GM19193 (cell line): ENCODE data around the gene RYR1.

ENCODE experiments used
- POLR2A ChIP-seq: IDR thresholded peaks from 4 replicates; pipeline ENCODE4 v1.6.1; 2011; ENCODE audit not compliant: insufficient read depth, insufficient read length; ENCODE audit errors: extremely low read depth

Gene RYR1

GRCh38 chr19:38506723-38507550 is 73.4 kb downstream of the RYR1 start:
- no peak for TF ChIP-seq POLR2A

- TF ChIP-seq POLR2A: no peak
Observed at GRCh38 chr19:38507551-38508127, 74.1 kb downstream of the RYR1 start.

- TF ChIP-seq POLR2A: no peak
Observed at GRCh38 chr19:38508507-38508906, 75.0 kb downstream of the RYR1 start.

DNA sequence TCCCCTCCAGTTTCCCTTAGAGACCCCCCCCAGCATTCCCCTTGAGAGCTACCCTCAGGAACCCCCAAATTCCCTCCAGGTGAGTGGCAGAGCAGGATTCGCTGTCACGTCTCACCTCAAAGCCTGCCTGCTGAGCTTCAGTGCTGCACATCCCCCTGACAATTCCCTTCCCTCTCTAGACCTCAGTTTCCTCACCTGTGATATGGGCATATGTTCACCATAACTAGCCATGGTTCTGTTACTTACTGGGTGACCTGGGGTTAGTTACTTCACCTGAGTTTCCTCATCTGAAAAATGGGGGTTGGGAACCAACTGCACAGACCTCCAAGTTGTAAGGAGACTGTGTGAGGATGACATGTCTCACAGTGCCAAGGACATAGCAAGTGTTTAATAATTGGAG is 75.5 kb downstream of the RYR1 start:
- no peak for TF ChIP-seq POLR2A

GRCh38 chr19:38511074-38511708 is 77.7 kb downstream of the RYR1 start:
- TF ChIP-seq POLR2A: no peak

- TF ChIP-seq POLR2A: no peak
Observed at GRCh38 chr19:38512277-38512676, 78.8 kb downstream of the RYR1 start.

DNA sequence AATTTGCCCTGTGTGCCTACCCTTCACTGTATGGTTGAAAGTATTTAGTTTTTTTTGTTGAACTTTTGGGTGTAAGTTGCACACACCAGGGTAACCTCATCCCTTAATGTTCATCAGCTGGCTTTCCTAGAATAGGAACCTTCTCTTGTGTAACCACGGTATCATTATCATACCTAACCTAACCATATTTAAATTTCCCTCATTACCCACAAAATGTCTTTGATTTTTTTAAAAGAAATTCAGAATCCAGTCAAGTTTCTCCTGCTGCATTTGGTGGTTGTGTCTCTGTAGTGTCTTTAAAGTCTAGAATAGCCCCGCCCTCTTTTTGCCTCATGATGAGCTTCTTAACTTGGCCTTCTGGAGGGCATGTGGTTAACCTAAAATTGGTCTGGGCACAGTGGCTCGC is 80.3 kb downstream of the RYR1 start:
- TF ChIP-seq POLR2A: no peak

GRCh38 chr19:38514812-38515633 is 81.5 kb downstream of the RYR1 start:
- no peak for TF ChIP-seq POLR2A

DNA sequence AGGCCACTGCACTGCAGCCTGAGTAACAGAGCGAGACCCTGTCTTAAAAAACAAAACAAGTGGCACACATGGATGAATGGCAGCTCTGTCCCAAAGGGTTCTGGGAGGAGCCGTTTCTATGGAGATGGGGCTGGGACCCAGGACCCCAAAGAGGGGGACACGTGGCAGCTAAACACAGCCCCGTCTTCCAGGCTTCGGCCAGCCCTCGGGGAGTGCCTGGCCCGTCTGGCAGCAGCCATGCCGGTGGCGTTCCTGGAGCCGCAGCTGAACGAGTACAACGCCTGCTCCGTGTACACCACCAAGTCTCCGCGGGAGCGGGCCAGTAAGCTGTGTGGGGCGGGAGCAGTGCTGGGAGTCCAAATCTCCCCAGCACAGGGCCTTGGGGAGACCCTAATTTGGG is 82.4 kb downstream of the RYR1 start:
- no peak for TF ChIP-seq POLR2A

- TF ChIP-seq POLR2A: no peak
Observed at GRCh38 chr19:38516802-38517201, 83.3 kb downstream of the RYR1 start.

- no peak for TF ChIP-seq POLR2A
Observed at GRCh38 chr19:38517321-38517720, 83.8 kb downstream of the RYR1 start.

DNA sequence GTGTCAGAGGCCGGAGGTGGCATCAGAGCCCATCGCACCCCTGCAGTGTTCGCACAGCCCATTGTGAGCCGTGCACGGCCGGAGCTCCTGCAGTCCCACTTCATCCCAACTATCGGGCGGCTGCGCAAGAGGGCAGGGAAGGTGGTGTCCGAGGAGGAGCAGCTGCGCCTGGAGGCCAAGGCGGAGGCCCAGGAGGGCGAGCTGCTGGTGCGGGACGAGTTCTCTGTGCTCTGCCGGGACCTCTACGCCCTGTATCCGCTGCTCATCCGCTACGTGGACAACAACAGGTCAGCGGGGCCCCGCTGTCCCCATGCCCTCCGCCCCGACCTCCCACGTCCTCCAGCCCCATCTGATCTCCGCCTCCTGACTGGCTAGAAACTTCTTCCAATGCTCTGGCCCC is 85.7 kb downstream of the RYR1 start:
- no peak for TF ChIP-seq POLR2A

DNA sequence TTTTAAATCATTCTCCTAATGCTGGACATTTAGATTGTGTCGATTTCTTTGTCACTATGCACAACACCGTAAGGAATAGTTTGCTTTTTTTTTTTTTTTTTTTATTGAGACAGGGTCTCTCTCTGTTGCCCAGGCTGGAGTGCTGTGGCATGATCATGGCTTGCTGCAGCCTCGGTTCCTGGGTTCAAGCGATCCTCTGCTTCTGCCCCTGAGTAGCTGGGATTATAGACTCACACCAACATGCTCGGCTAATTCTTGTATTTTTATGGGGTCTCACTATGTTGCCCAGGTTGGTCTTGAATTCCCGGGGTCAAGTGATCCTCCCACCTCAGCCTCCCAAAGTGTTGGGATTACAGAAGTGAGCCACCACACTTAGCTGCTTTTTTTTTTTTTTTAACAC is 86.5 kb downstream of the RYR1 start:
- no peak for TF ChIP-seq POLR2A

GRCh38 chr19:38522915-38523314 is 89.4 kb downstream of the RYR1 start:
- no peak for TF ChIP-seq POLR2A

DNA sequence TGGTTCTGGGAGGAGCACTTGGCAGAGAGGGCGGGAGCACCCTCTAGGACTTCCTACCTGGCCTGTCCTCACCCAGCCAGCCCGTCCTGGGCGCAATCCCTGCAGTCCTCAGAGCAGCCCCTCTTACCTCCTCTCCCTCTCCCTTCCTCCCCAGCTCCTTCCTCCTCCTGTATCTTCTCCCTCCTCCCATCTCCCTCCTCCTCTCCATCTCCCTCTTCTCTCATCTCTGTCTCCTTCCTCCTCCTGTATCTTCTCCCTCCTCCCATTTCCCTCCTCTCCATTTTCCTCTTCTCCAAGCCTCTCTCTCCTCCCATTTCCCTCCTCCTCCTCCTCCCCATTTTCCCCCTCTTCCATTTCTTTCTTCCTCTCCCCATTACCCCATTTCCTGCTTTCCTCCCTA is 89.8 kb downstream of the RYR1 start:
- no peak for TF ChIP-seq POLR2A

- TF ChIP-seq POLR2A: no peak
Observed at GRCh38 chr19:38524369-38524768, 90.9 kb downstream of the RYR1 start.

DNA sequence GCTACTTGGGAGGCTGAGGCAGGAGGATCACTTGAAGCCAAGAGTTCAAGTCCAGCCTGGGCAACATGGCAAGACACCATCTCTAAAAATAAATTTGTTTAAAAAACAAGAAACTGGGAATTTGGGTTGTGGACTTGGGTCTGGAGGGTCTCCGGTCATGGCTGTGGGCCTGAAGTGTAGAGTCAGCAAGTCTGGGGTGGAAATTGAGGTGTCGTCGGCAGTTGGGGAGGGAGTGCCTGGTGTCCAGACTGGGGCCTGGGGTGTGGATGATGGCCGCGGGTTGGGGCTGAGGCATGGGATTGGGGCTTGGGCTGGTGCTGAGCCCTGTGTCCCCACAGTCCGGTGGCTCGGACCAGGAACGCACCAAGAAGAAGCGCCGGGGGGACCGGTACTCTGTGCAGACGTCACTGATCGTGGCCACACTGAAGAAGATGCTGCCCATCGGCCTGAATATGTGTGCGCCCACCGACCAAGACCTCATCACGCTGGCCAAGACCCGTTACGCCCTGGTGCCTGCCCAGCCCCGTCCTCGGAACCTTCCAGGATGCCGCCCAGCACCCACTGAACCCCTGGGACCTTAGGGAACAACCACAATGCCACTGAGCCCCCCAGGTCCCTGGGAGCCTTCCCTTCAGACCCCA is 91.6 kb downstream of the RYR1 start:
- no peak for TF ChIP-seq POLR2A
